A673 (cell line): ENCODE results near the gene SLC17A3. TPM values are rescaled to one million over a fixed set of nuclear protein-coding genes. Genes with fewer than 3 reads are reported as not detected.

Experiments
- BruUV-seq: library from RNA; stranded (reverse); fragments of 400-500 nt; replicated peaks from 2 replicates; lab custom pipeline; 2021; lab: Mats Ljungman, UMichigan
- CTCF ChIA-PET: fragments of 300-600 bp; sonication (Branson Sonifier 250); formaldehyde crosslinking; loops from one replicate; lab custom pipeline; 2022; ENCODE audit warnings: antibody characterized with exemption; lab: Charles Lee
- POLR2A ChIA-PET: fragments of 300-600 bp; sonication (Branson Sonifier 250); formaldehyde crosslinking; loops from one replicate; lab custom pipeline; 2022; ENCODE audit warnings: antibody characterized with exemption; ENCODE audit not compliant: low non-redundant PET; lab: Charles Lee
- DNase-seq: peaks from one replicate; pipeline ENCODE4 v3.0.0-alpha.2; 2015; ENCODE audit warnings: low spot score
- H3K27ac ChIP-seq: fragments of 200-600 bp; sonication (generic); 2 replicates; pipeline ENCODE4 v1.5.1; 2016; ENCODE audit warnings: mixed run types, low read depth, mild to moderate bottlenecking, mixed read lengths, antibody characterized with exemption, low read length; ENCODE audit not compliant: poor library complexity, severe bottlenecking
- H3K27me3 ChIP-seq: fragments of 200-600 bp; sonication (generic); replicated peaks from 2 replicates; pipeline ENCODE4 v1.6.1; 2017; ENCODE audit warnings: mixed run types, low read depth, mild to moderate bottlenecking, mixed read lengths, antibody characterized with exemption, low read length; ENCODE audit not compliant: insufficient read depth, poor library complexity
- H3K36me3 ChIP-seq: fragments of 200-600 bp; sonication (generic); 2 replicates; pipeline ENCODE4 v1.6.1; 2016; ENCODE audit warnings: mixed run types, mild to moderate bottlenecking, mixed read lengths, antibody characterized with exemption, low read length; ENCODE audit not compliant: insufficient read depth, poor library complexity, severe bottlenecking
- H3K4me1 ChIP-seq: fragments of 200-600 bp; sonication (generic); 2 replicates; pipeline ENCODE4 v1.6.1; 2017; ENCODE audit warnings: mixed run types, mild to moderate bottlenecking, mixed read lengths, antibody characterized with exemption, low read length; ENCODE audit not compliant: insufficient read depth, poor library complexity, severe bottlenecking
- H3K4me3 ChIP-seq: fragments of 200-600 bp; sonication (generic); 2 replicates; pipeline ENCODE4 v1.5.1; 2016; ENCODE audit warnings: low read depth, mixed run types, mild to moderate bottlenecking, mixed read lengths, low read length; ENCODE audit not compliant: poor library complexity, severe bottlenecking
- H3K9me3 ChIP-seq: fragments of 200-600 bp; sonication (generic); 2 replicates; pipeline ENCODE4 v1.6.1; 2016; ENCODE audit warnings: mixed run types, low read depth, mild to moderate bottlenecking, mixed read lengths, antibody characterized with exemption, low read length; ENCODE audit not compliant: poor library complexity, severe bottlenecking
- EZH2 ChIP-seq: fragments of 200-600 bp; sonication (generic); IDR thresholded peaks from 2 replicates; pipeline ENCODE4 v1.6.1; 2017; ENCODE audit warnings: borderline replicate concordance, low read depth, mild to moderate bottlenecking, mixed read lengths, antibody characterized with exemption, low read length; ENCODE audit not compliant: poor library complexity, severe bottlenecking
- intact Hi-C: fragments of 100-400 bp; cut with micrococcal nuclease; formaldehyde crosslinking; loops from one replicate; pipeline ENCODE4 v1.10.0; 2022; ENCODE audit not compliant: unreplicated experiment
- total RNA-seq: library from RNA; stranded (reverse); gene quantifications from 2 replicates; pipeline ENCODE4 v1.2.3, GENCODE V29; 2021
- TF ChIP-seq, protein P1 (sequence below): fragments of 300-800, 200-600 bp; sonication (generic); conservative IDR thresholded peaks from 2 replicates; pipeline ENCODE4 v1.5.1; 2017; ENCODE audit warnings: low read depth, mild to moderate bottlenecking, antibody characterized with exemption, low read length, moderate library complexity, mixed read lengths

Gene SLC17A3
- total RNA-seq, 1 experiment from 2014 or later: not detected

DNA sequence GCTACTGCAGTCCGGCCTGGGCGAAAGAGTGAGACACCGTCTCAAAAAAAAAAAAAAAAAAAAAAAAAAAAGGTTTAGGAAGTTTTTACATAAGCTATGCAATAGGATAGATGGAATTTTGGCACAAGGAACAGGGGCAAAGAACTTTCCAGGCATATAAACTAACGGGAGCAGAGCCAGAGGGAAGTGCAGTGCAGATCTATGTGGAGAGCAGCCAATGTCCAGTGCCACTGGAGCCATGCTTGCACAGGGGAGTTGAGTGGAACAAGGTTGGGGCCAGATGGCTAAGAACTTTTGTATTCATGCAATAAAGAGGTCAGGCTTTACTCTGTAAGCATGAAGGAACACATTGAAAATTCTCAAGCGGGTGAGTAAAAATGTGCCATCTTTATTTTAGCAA, 45.6 kb upstream of the SLC17A3 start:
- no TSS peak for BruUV-seq
- no peaks in the 10 kb centered on the region for H3K4me1 ChIP-seq
- intact Hi-C loops: no loop called here

DNA sequence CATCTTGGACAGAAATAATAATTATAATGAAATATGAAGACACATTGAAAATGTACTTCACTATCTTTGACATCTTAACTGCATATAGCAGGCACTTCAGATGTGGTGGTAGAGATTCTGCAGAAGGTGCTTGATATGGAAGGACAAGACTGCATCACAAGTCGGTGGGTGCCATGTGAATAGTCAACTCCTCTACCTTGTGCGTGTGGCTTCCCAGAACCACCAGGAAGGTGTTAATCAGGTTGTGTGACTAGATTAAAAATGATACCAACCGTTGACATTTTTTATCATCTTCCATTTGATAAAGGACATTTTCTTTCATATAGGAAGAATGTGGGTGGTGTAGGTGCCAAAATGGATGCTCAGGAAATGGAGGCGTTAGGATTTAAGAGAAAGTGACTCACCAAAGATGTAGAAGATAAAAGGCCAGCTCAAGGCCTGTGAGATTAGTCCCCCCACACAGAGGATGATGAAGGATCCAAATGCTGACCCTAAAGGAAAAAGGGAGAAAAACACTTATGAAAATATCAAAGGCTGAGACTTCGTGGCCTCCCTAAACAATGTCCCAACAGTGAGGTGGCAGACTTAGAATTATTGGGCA, 44.1 kb upstream of the SLC17A3 start:
- Histone ChIP-seq H3K27me3 (no peaks in the 10 kb centered on the region), H3K4me3 (no peak overlapping the region), H3K9me3 (no peaks in the 10 kb centered on the region), H3K36me3 (no peaks in the 10 kb centered on the region), H3K27ac (no peak overlapping the region), H3K4me1 (no peaks in the 10 kb centered on the region)
- ChIA-PET CTCF (no interaction called here), POLR2A (no interaction called here)
- TF ChIP-seq EZH2: no peak
- TF ChIP-seq, protein P1, sequence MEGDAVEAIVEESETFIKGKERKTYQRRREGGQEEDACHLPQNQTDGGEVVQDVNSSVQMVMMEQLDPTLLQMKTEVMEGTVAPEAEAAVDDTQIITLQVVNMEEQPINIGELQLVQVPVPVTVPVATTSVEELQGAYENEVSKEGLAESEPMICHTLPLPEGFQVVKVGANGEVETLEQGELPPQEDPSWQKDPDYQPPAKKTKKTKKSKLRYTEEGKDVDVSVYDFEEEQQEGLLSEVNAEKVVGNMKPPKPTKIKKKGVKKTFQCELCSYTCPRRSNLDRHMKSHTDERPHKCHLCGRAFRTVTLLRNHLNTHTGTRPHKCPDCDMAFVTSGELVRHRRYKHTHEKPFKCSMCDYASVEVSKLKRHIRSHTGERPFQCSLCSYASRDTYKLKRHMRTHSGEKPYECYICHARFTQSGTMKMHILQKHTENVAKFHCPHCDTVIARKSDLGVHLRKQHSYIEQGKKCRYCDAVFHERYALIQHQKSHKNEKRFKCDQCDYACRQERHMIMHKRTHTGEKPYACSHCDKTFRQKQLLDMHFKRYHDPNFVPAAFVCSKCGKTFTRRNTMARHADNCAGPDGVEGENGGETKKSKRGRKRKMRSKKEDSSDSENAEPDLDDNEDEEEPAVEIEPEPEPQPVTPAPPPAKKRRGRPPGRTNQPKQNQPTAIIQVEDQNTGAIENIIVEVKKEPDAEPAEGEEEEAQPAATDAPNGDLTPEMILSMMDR: no peak
- BruUV-seq: no TSS peak
- peak; percentile 8 for DNase-seq
- intact Hi-C loops: no loop called here

More for the DNA sequence above, 45.6 kb upstream of the SLC17A3 start:
- Histone ChIP-seq H3K9me3 (no peaks in the 10 kb centered on the region), H3K36me3 (no peaks in the 10 kb centered on the region), H3K27me3 (no peaks in the 10 kb centered on the region), H3K27ac (no peak overlapping the region), H3K4me3 (no peak overlapping the region)
- ChIA-PET CTCF (no interaction called here), POLR2A (no interaction called here)
- no peak for TF ChIP-seq EZH2
- no peak for DNase-seq

DNA sequence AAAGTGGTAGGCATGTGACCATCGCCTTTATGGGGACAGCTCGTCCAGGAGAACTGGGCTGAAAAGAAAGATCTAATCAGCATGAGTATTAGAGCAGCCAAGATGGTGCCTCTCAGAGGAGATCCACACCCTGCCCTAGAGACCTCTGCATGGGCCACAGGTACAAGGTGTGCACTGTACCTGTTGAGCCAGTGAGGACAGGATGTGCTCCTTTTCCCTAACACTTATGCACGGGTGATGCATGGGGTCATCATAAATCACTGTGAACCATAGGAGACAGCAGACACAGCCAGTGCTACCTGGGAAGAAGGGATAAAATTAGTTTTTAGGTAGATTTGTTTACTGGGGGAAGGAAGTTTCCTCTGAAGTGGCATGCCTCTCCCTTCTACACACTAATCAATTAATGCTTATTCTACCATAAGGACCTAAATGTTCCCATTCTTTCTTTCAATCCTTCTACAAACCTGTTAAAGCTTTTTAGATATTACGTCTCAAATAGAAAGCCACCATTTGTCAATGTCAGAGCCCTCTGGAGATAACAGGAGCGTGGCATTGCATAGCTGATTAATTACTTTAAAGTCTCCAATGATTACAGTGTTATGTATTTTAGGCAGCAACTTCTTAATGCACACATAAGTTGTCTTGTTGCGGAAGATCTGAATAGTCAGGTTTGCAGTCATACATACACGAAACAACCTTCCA, 42.9 kb upstream of the SLC17A3 start:
- ChIA-PET CTCF (no interaction called here), POLR2A (no interaction called here)
- H3K36me3 ChIP-seq: no peaks in the 10 kb centered on the region
- no peaks in the 10 kb centered on the region for H3K9me3 ChIP-seq
- H3K27me3 ChIP-seq: no peaks in the 10 kb centered on the region
- no TSS peak for BruUV-seq
- TF ChIP-seq, protein P1: no peak
- TF ChIP-seq EZH2: no peak
- DNase-seq: no peak
- no peak overlapping the region for H3K4me3 ChIP-seq
- no peaks in the 10 kb centered on the region for H3K4me1 ChIP-seq
- intact Hi-C loops: no loop called here
- no peak overlapping the region for H3K27ac ChIP-seq

DNA sequence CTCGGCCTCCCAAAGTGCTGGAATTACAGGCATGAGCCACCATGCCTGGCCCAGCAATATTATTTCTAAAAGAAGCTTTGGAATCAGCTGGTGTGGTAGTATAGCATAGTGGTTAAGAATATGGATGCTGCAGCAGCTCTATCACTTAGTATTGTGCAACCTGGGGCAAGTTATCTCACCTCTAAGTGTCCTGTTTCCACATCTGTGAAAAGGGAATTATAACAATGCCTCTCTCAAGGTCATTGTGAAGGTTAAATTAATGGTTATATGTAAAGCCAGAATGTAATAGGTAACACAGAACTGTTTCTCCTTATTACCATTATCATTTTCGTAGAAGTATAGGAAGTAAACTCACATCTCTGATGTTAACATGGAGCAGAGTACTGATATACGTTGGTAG, 42.3 kb upstream of the SLC17A3 start:
- POLR2A ChIA-PET: no interaction called here
- H3K4me3 ChIP-seq: no peak overlapping the region

More for the DNA sequence above, 42.3 kb upstream of the SLC17A3 start:
- Histone ChIP-seq H3K36me3 (no peaks in the 10 kb centered on the region), H3K27ac (no peak overlapping the region), H3K4me1 (no peaks in the 10 kb centered on the region), H3K9me3 (no peaks in the 10 kb centered on the region), H3K27me3 (no peaks in the 10 kb centered on the region)
- CTCF ChIA-PET: no interaction called here
- intact Hi-C loops: no loop called here
- no peak for DNase-seq
- TF ChIP-seq, protein P1: no peak
- TF ChIP-seq EZH2: no peak
- BruUV-seq: no TSS peak
